OCI-LY1 (cell line): ENCODE data around the gene ANKRD34B.

Experiments used
- H2AFZ ChIP-seq: fragments of 200-600 bp; sonication (generic), shearing (Covaris generic); 2 replicates; pipeline ENCODE4 v1.6.0; 2014; ENCODE audit warnings: antibody characterized with exemption, mild to moderate bottlenecking, low read length
- H3F3A ChIP-seq: fragments of 200-600 bp; sonication (generic), shearing (Covaris generic); 2 replicates; pipeline ENCODE4 v1.6.0; 2014; ENCODE audit warnings: mild to moderate bottlenecking, antibody characterized with exemption, low read length, moderate library complexity; ENCODE audit not compliant: insufficient read depth
- H3K27ac ChIP-seq: fragments of 200-600 bp; sonication (generic); 2 replicates; pipeline ENCODE4 v1.5.1; 2014; ENCODE audit warnings: low read length, mixed run types, mild to moderate bottlenecking, low read depth; ENCODE audit not compliant: poor library complexity, severe bottlenecking
- H3K27me3 ChIP-seq: fragments of 200-600 bp; sonication (generic); 2 replicates; pipeline ENCODE4 v1.6.0; 2014; ENCODE audit warnings: antibody characterized with exemption, mild to moderate bottlenecking, low read length, moderate library complexity; ENCODE audit not compliant: insufficient read depth
- H3K36me3 ChIP-seq: fragments of 200-600 bp; sonication (generic); 2 replicates; pipeline ENCODE4 v1.6.1; 2014; ENCODE audit warnings: mild to moderate bottlenecking, antibody characterized with exemption, low read length, moderate library complexity, mixed read lengths; ENCODE audit not compliant: insufficient read depth
- H3K4me1 ChIP-seq: fragments of 200-600 bp; sonication (generic); 2 replicates; pipeline ENCODE4 v1.5.1; 2014; ENCODE audit warnings: mild to moderate bottlenecking, low read length, moderate library complexity; ENCODE audit not compliant: insufficient read depth, severe bottlenecking
- H3K4me2 ChIP-seq: fragments of 200-600 bp; sonication (generic), shearing (Covaris generic); 2 replicates; pipeline ENCODE4 v1.6.1; 2014; ENCODE audit warnings: low read length
- H3K4me3 ChIP-seq: fragments of 200-600 bp; sonication (generic); 2 replicates; pipeline ENCODE4 v1.5.1; 2014; ENCODE audit warnings: low read length, low read depth, mild to moderate bottlenecking, mixed read lengths; ENCODE audit not compliant: poor library complexity, severe bottlenecking
- H3K79me2 ChIP-seq: fragments of 200-600 bp; shearing (Covaris generic); 2 replicates; pipeline ENCODE4 v1.6.1; 2016; ENCODE audit warnings: mixed run types, low read length, mixed read lengths; ENCODE audit not compliant: insufficient read depth
- H3K9ac ChIP-seq: fragments of 200-600 bp; sonication (generic), shearing (Covaris generic); 2 replicates; pipeline ENCODE4 v1.6.1; 2014; ENCODE audit warnings: mild to moderate bottlenecking, low read length, mixed read lengths
- H3K9me2 ChIP-seq: fragments of 200-600 bp; sonication (generic), shearing (Covaris generic); 2 replicates; pipeline ENCODE4 v1.6.1; 2014; ENCODE audit warnings: low read depth, mild to moderate bottlenecking, low read length, mixed read lengths
- H3K9me3 ChIP-seq: fragments of 200-600 bp; shearing (Covaris generic); 2 replicates; pipeline ENCODE4 v1.6.1; 2014; ENCODE audit warnings: low read length, mixed read lengths
- H4K20me1 ChIP-seq: fragments of 200-600 bp; sonication (generic), shearing (Covaris generic); 2 replicates; pipeline ENCODE4 v1.6.0; 2016; ENCODE audit warnings: mild to moderate bottlenecking, low read length; ENCODE audit not compliant: insufficient read depth
- EZH2 ChIP-seq: fragments of 200-600 bp; sonication (generic), shearing (Covaris generic); IDR thresholded peaks from 2 replicates; pipeline ENCODE4 v1.8.0; 2017; ENCODE audit warnings: borderline replicate concordance, mixed run types, mild to moderate bottlenecking, antibody characterized with exemption, low read length, moderate library complexity, mixed read lengths
- TF ChIP-seq, protein P1 (sequence below): fragments of 200-600 bp; sonication (generic), shearing (Covaris generic); IDR thresholded peaks from 2 replicates; pipeline ENCODE4 v1.5.1; 2017; ENCODE audit warnings: mild to moderate bottlenecking, antibody characterized with exemption, low read length, moderate library complexity, mixed read lengths

The ANKRD34B gene

DNA sequence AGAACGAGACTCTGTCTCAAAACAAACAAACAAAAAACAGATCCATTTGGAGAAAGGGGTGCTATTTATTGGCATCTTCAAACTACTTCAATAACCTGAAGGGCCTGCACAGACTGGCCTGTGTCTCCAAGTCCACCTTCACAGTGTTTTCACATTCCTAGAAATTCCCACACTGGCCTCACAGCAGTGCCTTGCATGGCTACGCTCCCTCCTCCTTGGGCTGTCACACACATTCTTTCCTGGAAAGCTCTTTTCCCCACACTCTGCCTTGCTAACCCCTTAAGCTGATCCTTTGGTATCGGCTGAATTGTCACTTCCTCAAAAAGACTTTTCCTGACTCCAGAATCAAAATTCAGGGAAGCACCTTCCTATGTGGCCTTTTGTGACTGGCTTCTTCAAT, 62.4 kb downstream of the ANKRD34B start:
- no peaks in the 10 kb centered on the region for H3K36me3 ChIP-seq
- H3K4me3 ChIP-seq, result no peak overlapping the region
- H3K4me1 ChIP-seq, result no peaks in the 10 kb centered on the region
- no peaks in the 10 kb centered on the region for H4K20me1 ChIP-seq
- H3F3A ChIP-seq, result no peaks in the 10 kb centered on the region
- H2AFZ ChIP-seq, result no peak overlapping the region
- TF ChIP-seq, protein P1, sequence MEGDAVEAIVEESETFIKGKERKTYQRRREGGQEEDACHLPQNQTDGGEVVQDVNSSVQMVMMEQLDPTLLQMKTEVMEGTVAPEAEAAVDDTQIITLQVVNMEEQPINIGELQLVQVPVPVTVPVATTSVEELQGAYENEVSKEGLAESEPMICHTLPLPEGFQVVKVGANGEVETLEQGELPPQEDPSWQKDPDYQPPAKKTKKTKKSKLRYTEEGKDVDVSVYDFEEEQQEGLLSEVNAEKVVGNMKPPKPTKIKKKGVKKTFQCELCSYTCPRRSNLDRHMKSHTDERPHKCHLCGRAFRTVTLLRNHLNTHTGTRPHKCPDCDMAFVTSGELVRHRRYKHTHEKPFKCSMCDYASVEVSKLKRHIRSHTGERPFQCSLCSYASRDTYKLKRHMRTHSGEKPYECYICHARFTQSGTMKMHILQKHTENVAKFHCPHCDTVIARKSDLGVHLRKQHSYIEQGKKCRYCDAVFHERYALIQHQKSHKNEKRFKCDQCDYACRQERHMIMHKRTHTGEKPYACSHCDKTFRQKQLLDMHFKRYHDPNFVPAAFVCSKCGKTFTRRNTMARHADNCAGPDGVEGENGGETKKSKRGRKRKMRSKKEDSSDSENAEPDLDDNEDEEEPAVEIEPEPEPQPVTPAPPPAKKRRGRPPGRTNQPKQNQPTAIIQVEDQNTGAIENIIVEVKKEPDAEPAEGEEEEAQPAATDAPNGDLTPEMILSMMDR, result no peak
- no peak for TF ChIP-seq EZH2
- H3K79me2 ChIP-seq, result no peaks in the 10 kb centered on the region
- H3K9ac ChIP-seq, result no peak overlapping the region
- no peak overlapping the region for H3K4me2 ChIP-seq
- no peaks in the 10 kb centered on the region for H3K9me2 ChIP-seq
- H3K27ac ChIP-seq, result no peak overlapping the region
- no peaks in the 10 kb centered on the region for H3K27me3 ChIP-seq
- H3K9me3 ChIP-seq, result no peaks in the 10 kb centered on the region
